Measurements from ENCODE around the gene PIK3C2G.

Gene PIK3C2G

DNA sequence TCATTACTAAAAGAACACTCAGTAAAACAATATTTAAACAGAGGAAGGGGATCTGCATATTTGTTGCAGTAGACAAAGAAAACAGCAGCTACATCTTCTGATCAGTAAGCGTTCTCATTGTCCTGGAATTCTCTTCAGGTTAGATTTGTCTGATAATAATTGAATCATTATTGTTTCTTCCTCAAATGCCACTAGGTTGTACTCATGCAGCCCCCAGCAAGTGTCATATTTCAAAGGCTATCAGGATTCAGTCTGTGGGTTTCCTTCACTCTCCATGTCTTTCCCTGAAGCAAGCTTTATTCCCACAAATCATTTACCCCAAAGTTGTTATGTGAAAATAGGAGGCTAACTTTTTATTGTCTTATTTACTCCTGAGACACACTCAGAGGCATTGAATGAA lies 14.7 kb downstream of the PIK3C2G start:
- DNase-seq (ENCODE audit: low spot score): no peak

- no peak for DNase-seq (ENCODE audit: low spot score)
Observed at GRCh38 chr12:18277196-18277595, 15.9 kb downstream of the PIK3C2G start.

GRCh38 chr12:18280728-18281127 lies 19.4 kb downstream of the PIK3C2G start:
- DNase-seq (ENCODE audit: low spot score): no peak

GRCh38 chr12:18281941-18282340 lies 20.6 kb downstream of the PIK3C2G start:
- DNase-seq (ENCODE audit: low spot score): no peak

DNA sequence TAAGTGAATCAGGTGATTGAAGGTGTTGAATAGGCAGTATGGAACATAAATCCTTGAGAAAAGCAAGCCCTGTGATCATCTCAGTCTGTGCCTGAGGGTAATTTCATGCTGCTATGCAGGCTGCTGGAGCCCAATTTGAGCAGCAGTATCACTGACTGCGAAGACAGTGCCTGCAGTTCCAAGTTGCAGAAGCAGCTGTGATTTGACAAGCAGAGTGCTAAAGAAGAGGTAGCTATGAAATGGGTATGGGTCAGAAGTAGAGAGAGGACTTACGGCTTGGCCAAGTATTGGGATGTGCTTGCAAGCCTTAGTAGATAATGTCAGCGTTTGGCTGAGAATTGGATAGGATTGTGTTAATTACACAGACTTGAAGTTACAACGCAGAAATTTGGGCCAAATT lies 22.5 kb downstream of the PIK3C2G start:
- DNase-seq (ENCODE audit: low spot score): no peak

GRCh38 chr12:18284386-18284785 lies 23.1 kb downstream of the PIK3C2G start:
- DNase-seq (ENCODE audit: low spot score): no peak

GRCh38 chr12:18285161-18285560 lies 23.8 kb downstream of the PIK3C2G start:
- DNase-seq (ENCODE audit: low spot score): no peak

GRCh38 chr12:18290386-18290785 lies 29.1 kb downstream of the PIK3C2G start:
- no peak for DNase-seq (ENCODE audit: low spot score)

DNA sequence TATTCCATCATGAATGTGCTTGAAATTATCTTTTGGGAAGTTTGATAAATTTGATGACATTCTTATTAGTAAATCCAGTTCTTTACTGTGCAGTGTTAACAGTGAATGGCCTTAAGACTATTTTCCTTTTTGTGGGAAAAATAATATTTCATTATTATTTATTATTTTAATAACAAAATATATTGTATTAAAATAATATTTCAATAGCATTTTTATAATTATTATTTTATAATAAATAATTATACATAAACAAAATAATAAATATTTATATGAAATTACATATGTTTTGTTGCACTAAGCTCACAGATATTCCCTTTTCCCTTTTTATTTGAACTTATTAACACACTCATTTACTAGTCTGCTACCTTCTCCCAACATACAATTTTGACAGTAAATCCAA lies 33.6 kb downstream of the PIK3C2G start:
- DNase-seq (ENCODE audit: low spot score): no peak

DNA sequence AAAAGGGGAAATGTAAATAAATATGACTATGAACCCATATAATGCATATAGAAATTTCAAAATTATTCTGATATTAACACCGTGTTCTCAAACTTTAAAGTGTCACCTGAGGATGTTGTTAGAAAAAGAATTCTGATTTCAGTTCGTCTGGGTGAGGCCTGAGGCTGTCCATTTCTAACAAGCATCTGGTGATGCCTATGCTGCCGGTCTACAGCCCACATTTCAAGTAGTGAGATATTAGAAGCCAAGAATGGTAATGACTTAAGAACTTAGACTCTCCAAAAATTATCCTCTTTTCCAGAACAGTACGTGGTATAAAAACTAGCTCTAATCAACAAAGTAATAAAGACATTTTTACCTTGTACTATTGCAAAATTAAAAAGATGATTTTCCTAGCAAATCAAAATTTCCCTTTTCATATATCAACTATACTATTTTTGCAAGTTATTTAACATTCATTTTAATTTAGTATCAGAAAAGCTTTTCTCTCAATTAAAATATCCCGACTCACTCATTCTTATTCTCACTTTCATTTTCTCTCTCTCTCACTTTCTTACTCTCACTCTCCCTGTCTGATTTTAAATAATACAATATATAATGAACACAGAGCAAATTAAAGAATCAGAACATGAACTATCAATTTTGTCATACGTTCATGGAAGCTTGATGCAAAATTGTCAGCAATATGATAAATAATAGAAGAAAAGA lies 35.0 kb downstream of the PIK3C2G start:
- DNase-seq (ENCODE audit: low spot score): no peak

DNA sequence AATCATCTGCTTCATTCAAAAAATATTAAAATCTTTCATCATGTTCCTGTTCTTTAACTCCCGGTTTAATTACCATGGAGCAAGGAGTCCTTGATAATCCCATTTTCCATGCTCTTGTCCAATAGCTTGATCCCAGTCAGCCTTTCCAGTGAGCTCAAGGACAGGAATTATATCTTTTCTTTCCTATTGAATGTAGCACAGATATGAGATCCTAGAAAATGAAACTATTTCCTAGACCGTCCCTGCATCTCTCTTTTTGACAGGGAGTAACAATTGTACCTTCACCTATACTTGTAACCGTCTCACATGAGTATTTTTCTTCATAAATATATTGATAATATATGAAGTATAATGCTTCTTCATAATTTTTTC lies 35.6 kb downstream of the PIK3C2G start:
- no peak for DNase-seq (ENCODE audit: low spot score)

GRCh38 chr12:18297902-18298301 lies 36.6 kb downstream of the PIK3C2G start:
- DNase-seq (ENCODE audit: low spot score): no peak

DNA sequence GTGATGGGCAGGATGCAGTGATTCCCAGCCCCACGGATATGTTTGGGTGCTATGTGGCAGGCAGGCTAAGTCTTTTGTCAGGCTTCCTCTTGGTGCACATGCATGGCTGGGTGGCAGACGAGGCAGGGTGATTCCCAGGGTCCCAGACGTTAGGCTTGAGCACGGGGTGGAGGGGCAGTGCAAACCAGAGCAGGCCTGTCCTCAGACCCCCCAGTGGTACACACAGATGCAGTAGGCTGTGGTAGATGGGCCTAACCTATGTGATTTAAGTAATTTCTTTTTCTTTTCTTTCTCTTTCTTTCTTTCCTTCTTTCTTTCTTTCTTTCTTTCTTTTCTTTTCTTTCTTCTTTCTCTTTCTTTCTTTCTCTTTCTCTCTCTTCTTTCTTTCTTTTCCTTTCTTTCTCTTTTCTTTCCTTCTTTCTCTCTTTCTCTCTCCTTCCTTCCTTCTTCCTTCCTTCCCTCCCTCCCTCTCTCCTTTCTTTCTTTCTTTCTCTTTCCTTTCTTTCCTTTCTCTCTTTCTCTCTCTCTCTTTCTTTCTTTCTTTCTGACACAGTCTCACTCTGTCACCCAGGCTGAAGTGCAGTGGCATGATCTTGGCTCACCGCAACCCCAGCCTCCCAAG lies 41.6 kb downstream of the PIK3C2G start:
- DNase-seq (ENCODE audit: low spot score): no peak

DNA sequence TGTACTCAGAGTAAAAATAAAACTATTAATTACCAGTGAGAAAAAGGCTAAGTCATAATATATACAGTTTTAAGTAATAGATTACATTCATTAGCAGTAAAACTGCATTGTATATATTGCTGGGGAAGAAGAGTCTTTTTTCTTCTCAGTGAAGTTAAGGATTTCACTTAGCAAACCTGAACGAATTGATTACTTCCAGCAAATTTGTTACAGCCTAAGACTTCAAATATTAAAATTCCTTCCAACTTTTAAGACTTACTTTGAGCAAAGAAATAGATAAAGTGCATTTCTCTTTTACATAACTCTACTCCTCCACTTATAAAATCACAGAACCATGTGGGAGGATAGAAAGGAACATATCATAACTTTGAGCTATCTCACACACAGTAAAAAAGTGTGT lies 43.3 kb downstream of the PIK3C2G start:
- DNase-seq (ENCODE audit: low spot score): peak; percentile 23

DNA sequence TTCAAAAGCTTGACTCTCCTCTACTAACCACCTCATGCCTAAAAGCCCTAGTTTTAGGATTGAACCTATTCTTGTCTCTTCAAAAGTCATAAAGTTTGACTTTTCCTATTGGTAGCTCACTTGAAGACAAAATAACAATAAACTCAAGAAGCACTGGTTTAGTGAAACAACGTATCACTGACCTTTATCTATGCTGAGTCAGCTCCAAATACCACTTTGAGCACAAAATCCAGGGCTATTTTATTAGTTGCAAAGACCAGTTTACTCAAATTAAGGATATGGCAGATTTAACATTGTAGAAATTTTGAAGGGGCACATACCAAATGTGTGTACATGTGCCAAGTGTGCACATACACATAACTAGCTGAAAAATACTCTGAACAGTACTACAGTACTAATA lies 45.0 kb downstream of the PIK3C2G start:
- DNase-seq (ENCODE audit: low spot score): no peak

DNA sequence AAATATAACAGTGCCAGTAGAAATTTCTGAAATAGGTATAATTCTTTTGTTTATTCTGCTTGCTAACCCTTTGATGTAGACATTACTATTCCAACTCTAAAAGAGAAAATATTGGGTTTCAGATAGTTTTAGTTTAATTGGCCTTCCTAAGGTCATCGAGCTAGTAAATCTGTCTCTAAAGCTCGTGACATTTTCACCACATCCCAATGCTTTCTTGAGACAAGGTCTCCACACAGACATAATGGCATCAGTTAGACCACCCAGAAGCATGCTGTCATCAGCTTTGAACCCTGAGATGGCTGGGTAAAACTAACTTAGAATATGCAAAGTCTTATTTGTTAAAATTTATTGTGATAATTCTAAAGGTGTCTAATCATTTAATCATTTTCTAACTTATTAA lies 52.0 kb downstream of the PIK3C2G start:
- DNase-seq (ENCODE audit: low spot score): no peak

GRCh38 chr12:18320036-18320617 lies 58.8 kb downstream of the PIK3C2G start:
- DNase-seq (ENCODE audit: low spot score): no peak

GRCh38 chr12:18320976-18321375 lies 59.7 kb downstream of the PIK3C2G start:
- DNase-seq (ENCODE audit: low spot score): no peak

DNA sequence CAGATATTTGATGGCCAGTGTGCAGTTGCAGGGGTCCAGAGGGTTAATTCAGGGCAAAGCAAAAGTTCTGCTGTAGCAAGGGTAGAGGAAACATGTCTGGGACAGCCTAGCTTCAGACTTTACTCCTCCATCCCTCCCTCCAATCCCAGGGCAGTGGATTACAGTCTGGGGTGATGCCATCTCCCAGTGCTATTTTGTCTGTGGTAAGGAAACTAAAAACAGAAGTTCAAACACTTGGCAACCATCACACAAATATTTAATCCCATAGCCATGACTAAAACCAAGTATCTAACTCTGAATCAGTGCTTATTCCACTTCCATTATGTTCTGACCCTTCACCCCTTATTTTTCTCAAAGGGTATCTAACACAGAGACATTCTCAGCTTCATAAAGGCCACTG lies 61.8 kb downstream of the PIK3C2G start:
- no peak for DNase-seq (ENCODE audit: low spot score)

DNA sequence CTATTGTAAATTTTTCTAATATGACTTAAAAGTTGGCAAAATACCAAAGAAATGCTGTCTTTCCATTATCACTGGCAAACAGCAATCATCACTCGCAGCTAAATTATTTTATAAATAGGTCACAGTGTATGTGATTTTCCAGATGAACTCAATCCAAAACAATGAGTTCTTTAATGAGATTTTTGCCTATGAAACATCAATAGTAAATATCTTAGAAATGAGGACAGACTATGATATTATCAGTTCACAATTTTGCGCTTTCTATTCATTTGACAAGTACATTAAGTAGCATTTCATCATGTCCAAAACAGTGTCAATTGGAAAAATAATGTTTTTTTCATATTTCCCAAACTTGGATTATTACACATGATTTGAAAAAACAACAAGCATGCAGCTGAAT lies 65.7 kb downstream of the PIK3C2G start:
- no peak for DNase-seq (ENCODE audit: low spot score)

DNA sequence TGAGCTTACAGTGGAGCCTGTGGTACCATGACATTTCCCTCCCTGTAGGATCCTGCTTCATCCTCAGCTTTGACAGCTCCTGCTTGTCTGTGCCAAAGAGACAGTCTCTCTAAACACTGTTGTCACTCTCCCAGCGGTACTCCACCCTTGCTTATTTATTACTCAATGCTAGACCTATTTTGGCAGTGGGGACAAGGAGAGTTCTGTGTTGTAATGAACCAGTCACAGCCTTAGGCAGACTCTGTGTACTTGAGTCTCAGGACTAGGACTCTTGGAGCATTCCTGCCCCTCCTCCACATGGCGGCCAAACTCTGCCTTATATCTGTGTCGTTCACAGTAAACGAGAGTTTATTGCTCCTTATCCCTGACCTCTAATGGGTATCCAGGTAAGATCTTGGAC lies 70.9 kb downstream of the PIK3C2G start:
- DNase-seq (ENCODE audit: low spot score): no peak

DNA sequence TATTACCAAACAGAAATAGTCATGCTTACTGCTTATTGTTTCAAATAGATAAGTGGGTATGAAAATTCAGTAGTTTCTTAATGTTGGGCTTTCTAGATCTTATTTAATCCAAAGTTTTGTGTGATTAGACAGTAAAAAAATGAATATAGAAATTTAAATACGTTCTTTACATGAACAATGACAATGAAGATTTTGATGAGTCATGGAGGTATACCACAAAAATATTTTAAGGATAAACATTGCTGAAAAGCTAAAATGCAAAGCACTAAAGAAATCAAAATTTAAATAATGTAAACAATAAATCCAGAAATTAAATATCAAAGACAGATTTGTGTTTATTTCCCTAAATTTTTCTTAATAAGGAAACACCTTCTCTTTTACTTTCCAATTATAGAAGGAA lies 78.3 kb downstream of the PIK3C2G start:
- no peak for DNase-seq (ENCODE audit: low spot score)

DNA sequence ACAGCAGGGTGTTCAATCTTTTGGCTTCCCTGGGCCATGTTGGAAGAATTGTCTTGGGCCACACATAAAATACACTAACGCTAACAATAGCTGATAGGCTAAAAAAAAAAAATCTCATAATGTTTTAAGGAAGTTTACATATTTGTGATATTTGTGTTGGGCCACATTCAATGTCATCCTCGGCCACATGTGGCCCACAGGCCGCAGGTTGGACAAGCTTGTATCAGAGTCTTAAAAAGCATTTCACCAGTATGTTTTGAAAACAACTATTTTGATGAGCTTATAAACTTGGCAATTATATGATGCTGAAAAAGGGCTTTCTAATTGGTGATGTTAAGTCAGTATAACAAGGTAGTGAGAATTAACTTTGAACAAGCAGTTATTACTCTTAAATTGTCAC lies 78.9 kb downstream of the PIK3C2G start:
- no peak for DNase-seq (ENCODE audit: low spot score)

- DNase-seq (ENCODE audit: low spot score): no peak
Observed at GRCh38 chr12:18340786-18341185, 79.5 kb downstream of the PIK3C2G start.

Data from putamen (tissue), 1 donor.